ENCODE results near the gene NTNG2. TPM values are rescaled to one million over a fixed set of nuclear protein-coding genes. Genes with fewer than 3 reads are reported as not detected.

Gene NTNG2
- total and polyA plus RNA-seq, 10 of the 15 experiments (the other 5 are each of a cell fraction or from before 2014, with no cell fraction given) = 0.37 to 0.79 (median 0.45) TPM; not detected in 6

- peak; percentile 20; the same call in 1 of the 2 replicates for TF ChIP-seq RAD21 (IDR thresholded peaks at IDR 0.05; ENCODE audit: insufficient read depth, low read depth, low read length)
- TF ChIP-seq ZNF217 (IDR thresholded peaks at IDR 0.05) = no peak
Observed at GRCh38 chr9:132166599-132166998, 4.7 kb downstream of the NTNG2 start (continued).

- FAIRE-seq = no peak
- in situ Hi-C loops (cut with MboI) = no loop called here
- ChIA-PET SMC1A (ENCODE audit: uncharacterized antibody, unreplicated experiment) (no interaction called here), RAD21 (ENCODE audit: unreplicated experiment) (interaction anchor here (0.5 to 1.2 kb wide), 3 partner anchors 69 to 341 kb away, joined by 3 read pairs; no protein-coding TSS in a partner anchor), CTCF (interaction anchor here (0.8 to 8.4 kb wide), 4 partner anchors 18 to 405 kb away, joined by 3 to 155 read pairs (median 4); no protein-coding TSS in a partner anchor), POLR2A (no interaction called here)
- Histone ChIP-seq H3K9ac (ENCODE audit: control insufficient read depth, insufficient read depth, low read length) (no peak overlapping the region), H3K4me3 (no peak overlapping the region), H3K36me3 (ENCODE audit: control insufficient read depth in 2 of 2, insufficient read depth in 2 of 2, low read length in 1 of 2) (no peaks in the 10 kb centered on the region), H3K79me2 (ENCODE audit: control insufficient read depth, insufficient read depth, low read length) (no peaks in the 10 kb centered on the region), H2AFZ (ENCODE audit: control insufficient read depth, low read depth, low read length) (no peak overlapping the region), H3K9me3 (replicated peaks; ENCODE audit: control insufficient read depth, insufficient read depth, low read length) (no peaks in the 10 kb centered on the region), H3K27ac (ENCODE audit: control insufficient read depth, insufficient read depth) (no peak overlapping the region), H3K4me2 (ENCODE audit: control insufficient read depth, insufficient read depth) (no peak overlapping the region), H4K20me1 (ENCODE audit: control insufficient read depth, insufficient read depth) (no peaks in the 10 kb centered on the region), H3K4me1 (ENCODE audit: control insufficient read depth, insufficient read depth, low read length) (no peaks in the 10 kb centered on the region), H3K27me3 (replicated peaks in 1 of 2; ENCODE audit: control insufficient read depth in 2 of 2, insufficient read depth in 2 of 2, low read length in 1 of 2) (peaks cover 2 to 12% of the 10 kb centered on the region in 2 experiments)
- ATAC-seq = no peak
- intact Hi-C loops (cut with micrococcal nuclease; ENCODE audit: unreplicated experiment) = loop anchor here (2.0 kb wide), 1 partner anchor 404 kb away; no protein-coding TSS in a partner anchor
- 22% methylated on average over 7 of the region's 7 CpGs for WGBS (ENCODE audit: insufficient coverage, insufficient replicate concordance, low lambda C conversion rate, missing lambda C conversion rate)
- DNase-seq (ENCODE audit: low read depth, low spot score) = no peak
- no peak for TF ChIP-seq SMC3 (IDR thresholded peaks at IDR 0.05; ENCODE audit: borderline replicate concordance, low read length)
- no TSS peak for BruUV-seq (replicated peaks)
Observed at GRCh38 chr9:132167192-132167591, 5.3 kb downstream of the NTNG2 start.

GRCh38 chr9:132168347-132168746, 6.5 kb downstream of the NTNG2 start:
- FAIRE-seq = no peak
- in situ Hi-C loops (cut with MboI) (no loop called here), intact Hi-C loops (cut with micrococcal nuclease; ENCODE audit: unreplicated experiment) (no loop called here)
- Histone ChIP-seq H3K79me2 (ENCODE audit: control insufficient read depth, insufficient read depth, low read length) (no peaks in the 10 kb centered on the region), H3K4me1 (ENCODE audit: control insufficient read depth, insufficient read depth, low read length) (no peaks in the 10 kb centered on the region), H3K9ac (ENCODE audit: control insufficient read depth, insufficient read depth, low read length) (no peak overlapping the region), H3K27ac (ENCODE audit: control insufficient read depth, insufficient read depth) (no peak overlapping the region), H2AFZ (ENCODE audit: control insufficient read depth, low read depth, low read length) (no peak overlapping the region), H3K9me3 (replicated peaks; ENCODE audit: control insufficient read depth, insufficient read depth, low read length) (no peaks in the 10 kb centered on the region), H3K36me3 (ENCODE audit: control insufficient read depth in 2 of 2, insufficient read depth in 2 of 2, low read length in 1 of 2) (no peaks in the 10 kb centered on the region), H3K4me2 (ENCODE audit: control insufficient read depth, insufficient read depth) (no peak overlapping the region), H4K20me1 (ENCODE audit: control insufficient read depth, insufficient read depth) (no peaks in the 10 kb centered on the region), H3K4me3 (no peak overlapping the region), H3K27me3 (replicated peaks in 1 of 2; ENCODE audit: control insufficient read depth in 2 of 2, insufficient read depth in 2 of 2, low read length in 1 of 2) (peaks cover 0 to 8% of the 10 kb centered on the region in 2 experiments)
- ChIA-PET CTCF (interaction anchor here (0.8 to 8.4 kb wide), 4 partner anchors 19 to 167 kb away, joined by 3 to 155 read pairs (median 3); no protein-coding TSS in a partner anchor), RAD21 (ENCODE audit: unreplicated experiment) (interaction anchor here (1.1 kb wide), 1 partner anchor 68 kb away, joined by 4 read pairs; no protein-coding TSS in a partner anchor), SMC1A (ENCODE audit: uncharacterized antibody, unreplicated experiment) (interaction anchor here (0.8 to 1.4 kb wide), 2 partner anchors 68 to 409 kb away, joined by 3 read pairs; no protein-coding TSS in a partner anchor), POLR2A (interaction anchor here (0.6 kb wide), 1 partner anchor 687 kb away, joined by 3 read pairs; no protein-coding TSS in a partner anchor)
- no TSS peak for BruUV-seq (replicated peaks)
- no peak for DNase-seq (ENCODE audit: low read depth, low spot score)
- ATAC-seq = no peak
- WGBS (ENCODE audit: insufficient coverage, insufficient replicate concordance, low lambda C conversion rate, missing lambda C conversion rate) = 62% methylated on average over 8 of the region's 8 CpGs
- TF ChIP-seq TARDBP (IDR thresholded peaks at IDR 0.05; ENCODE audit: borderline replicate concordance) (no peak), HDGF (IDR thresholded peaks at IDR 0.05) (no peak), CEBPZ (IDR thresholded peaks at IDR 0.05; ENCODE audit: low read depth, low read length) (no peak), PRDM15 (CRISPR knock-in tag; IDR thresholded peaks at IDR 0.05) (no peak)
